Activated T-helper 17 cell treated with anti-CD3 and anti-CD28 coated beads, Interleukin-2, amount 50 U/mL, for 72 hours (primary cell): ENCODE measurements around the gene GOLGA6L1. TPM values are rescaled to one million over a fixed set of nuclear protein-coding genes. Genes with fewer than 3 reads are reported as not detected.

Experiments used
- total RNA-seq, 2 donors: library from RNA; stranded (reverse); gene quantifications; one replicate each; pipeline ENCODE4 v1.2.3, GENCODE V29; 2022

The GOLGA6L1 gene
- total RNA-seq, 2 donors from 2014 or later, result not detected

Other genes starting within 250 kb of the GOLGA6L1 start
- gene CYFIP1, start 156.5 kb downstream of the GOLGA6L1 start, total RNA-seq, result 10 to 100 TPM; 34.3 to 39.5 TPM
- gene TUBGCP5, start 97.3 kb downstream of the GOLGA6L1 start, total RNA-seq, result 10 to 100 TPM; 11.4 to 18.7 TPM
- not detected for gene GOLGA6L26, start 197.4 kb upstream of the GOLGA6L1 start, total RNA-seq
- gene GOLGA8S, start 217.9 kb upstream of the GOLGA6L1 start, total RNA-seq, result under 1 TPM; 0.06 to 0.08 TPM